OCI-LY3 (cell line): ENCODE results near the gene R3HCC1L.

Experiments
- CTCF ChIP-seq: fragments of 200-600, 300-600 bp; sonication (generic); IDR thresholded peaks from 2 replicates; pipeline ENCODE4 v1.5.1; 2014; ENCODE audit warnings: antibody characterized with exemption, low read length, low read depth
- EZH2phosphoT487 ChIP-seq: fragments of 200-600 bp; shearing (Covaris generic); IDR thresholded peaks from 2 replicates; pipeline ENCODE4 v1.6.1; 2018; ENCODE audit warnings: antibody characterized with exemption, mixed run types, low read depth

- TF ChIP-seq CTCF (no peak), EZH2phosphoT487 (no peak)
Observed at GRCh38 chr10:98119891-98120290, 14.6 kb upstream of the R3HCC1L start.
